A673 (cell line): ENCODE measurements around the gene KIF2A.

ENCODE experiments used
- EZH2 ChIP-seq: fragments of 200-600 bp; sonication (generic); IDR thresholded peaks from 2 replicates; pipeline ENCODE4 v1.6.1; 2017; ENCODE audit warnings: borderline replicate concordance, low read depth, mild to moderate bottlenecking, mixed read lengths, antibody characterized with exemption, low read length; ENCODE audit not compliant: poor library complexity, severe bottlenecking
- TF ChIP-seq, protein P1 (sequence below): fragments of 300-800, 200-600 bp; sonication (generic); conservative IDR thresholded peaks from 2 replicates; pipeline ENCODE4 v1.5.1; 2017; ENCODE audit warnings: low read depth, mild to moderate bottlenecking, antibody characterized with exemption, low read length, moderate library complexity, mixed read lengths

DNA sequence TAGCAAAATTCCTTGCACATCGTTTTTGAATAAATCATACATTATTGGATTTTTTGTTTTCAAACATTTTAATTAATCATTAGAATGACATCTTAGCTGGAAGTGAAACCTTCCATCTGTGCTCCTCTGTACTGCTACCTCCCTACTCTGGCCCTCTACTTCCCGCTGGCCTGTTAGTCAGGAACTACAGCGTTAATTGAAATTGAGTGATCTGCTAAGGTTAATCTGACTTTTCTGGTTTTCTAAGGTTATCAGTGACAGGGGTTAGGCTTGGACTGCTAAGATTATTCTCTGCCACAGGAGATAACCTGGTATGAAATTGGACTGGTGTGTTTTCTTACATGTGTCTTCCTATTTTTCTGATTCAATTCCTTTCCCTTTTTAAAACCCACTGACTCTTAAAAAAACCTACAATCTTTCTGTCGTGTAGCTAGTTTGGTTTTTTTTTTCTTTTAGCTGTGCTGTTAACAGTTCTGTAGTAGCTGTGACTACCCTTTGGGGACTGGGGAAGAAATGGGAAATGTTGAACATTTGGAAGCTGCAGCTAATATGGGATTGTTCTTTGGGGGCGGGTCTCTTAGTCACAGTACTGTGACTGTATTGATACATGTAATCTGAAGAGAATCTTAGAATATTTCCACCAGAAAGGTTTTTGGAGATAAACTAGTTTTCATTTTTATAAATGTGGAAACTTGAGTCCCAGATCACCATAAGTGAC is 4.6 kb downstream of the KIF2A start:
- no peak for TF ChIP-seq EZH2
- TF ChIP-seq, protein P1, sequence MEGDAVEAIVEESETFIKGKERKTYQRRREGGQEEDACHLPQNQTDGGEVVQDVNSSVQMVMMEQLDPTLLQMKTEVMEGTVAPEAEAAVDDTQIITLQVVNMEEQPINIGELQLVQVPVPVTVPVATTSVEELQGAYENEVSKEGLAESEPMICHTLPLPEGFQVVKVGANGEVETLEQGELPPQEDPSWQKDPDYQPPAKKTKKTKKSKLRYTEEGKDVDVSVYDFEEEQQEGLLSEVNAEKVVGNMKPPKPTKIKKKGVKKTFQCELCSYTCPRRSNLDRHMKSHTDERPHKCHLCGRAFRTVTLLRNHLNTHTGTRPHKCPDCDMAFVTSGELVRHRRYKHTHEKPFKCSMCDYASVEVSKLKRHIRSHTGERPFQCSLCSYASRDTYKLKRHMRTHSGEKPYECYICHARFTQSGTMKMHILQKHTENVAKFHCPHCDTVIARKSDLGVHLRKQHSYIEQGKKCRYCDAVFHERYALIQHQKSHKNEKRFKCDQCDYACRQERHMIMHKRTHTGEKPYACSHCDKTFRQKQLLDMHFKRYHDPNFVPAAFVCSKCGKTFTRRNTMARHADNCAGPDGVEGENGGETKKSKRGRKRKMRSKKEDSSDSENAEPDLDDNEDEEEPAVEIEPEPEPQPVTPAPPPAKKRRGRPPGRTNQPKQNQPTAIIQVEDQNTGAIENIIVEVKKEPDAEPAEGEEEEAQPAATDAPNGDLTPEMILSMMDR: no peak
